NB4 (cell line): ENCODE measurements around the gene ARF4.

Source experiments
- CTCF ChIP-seq: IDR thresholded peaks from one replicate; pipeline ENCODE4 v1.5.1; 2012; ENCODE audit warnings: low read depth, low read length
- MAX ChIP-seq: IDR thresholded peaks from 2 replicates; pipeline ENCODE4 v1.6.1; 2011; ENCODE audit warnings: low read depth, low read length
- POLR2A ChIP-seq: IDR thresholded peaks from 2 replicates; pipeline ENCODE4 v1.6.1; 2011; ENCODE audit warnings: mild to moderate bottlenecking; ENCODE audit not compliant: insufficient read length; ENCODE audit errors: extremely low read depth

GRCh38 chr3:57570878-57571277, 26.3 kb downstream of the ARF4 start:
- TF ChIP-seq MAX (no peak), CTCF (no peak), POLR2A (no peak)
